Measurements from ENCODE around the gene SORBS2.

- TF ChIP-seq POLR2A (IDR thresholded peaks at IDR 0.05; ENCODE audit: low read length) (no peak), GATA1 (IDR thresholded peaks at IDR 0.05; ENCODE audit: low read depth, low read length) (no peak)
Observed at GRCh38 chr4:185657699-185658098, 154.3 kb downstream of the SORBS2 start.

All from erythroblast (primary cell).